Measurements from ENCODE around the gene ZFHX3.

- TF ChIP-seq LEF1 (IDR thresholded peaks at IDR 0.05; ENCODE audit: borderline replicate concordance): no peak
- TF ChIP-seq HDGF (IDR thresholded peaks at IDR 0.05; ENCODE audit: borderline replicate concordance): no peak
- no peak for TF ChIP-seq ZNF384 (IDR thresholded peaks at IDR 0.05)
- no peak for TF ChIP-seq SP1 (IDR thresholded peaks at IDR 0.05)
- no peak for TF ChIP-seq BHLHE40 (IDR thresholded peaks at IDR 0.05; ENCODE audit: borderline replicate concordance)
- no peak for TF ChIP-seq ELF4 (IDR thresholded peaks at IDR 0.05)
- no peak for TF ChIP-seq NFRKB (IDR thresholded peaks at IDR 0.05)
- no peak for TF ChIP-seq CTBP1 (IDR thresholded peaks at IDR 0.05; ENCODE audit: borderline replicate concordance)
- TF ChIP-seq FOXA1 (IDR thresholded peaks at IDR 0.05): no peak
- no peak for TF ChIP-seq FOXK2 (IDR thresholded peaks at IDR 0.05)
- TF ChIP-seq FOXM1 (IDR thresholded peaks at IDR 0.05; ENCODE audit: borderline replicate concordance): no peak
- TF ChIP-seq SUZ12 (IDR thresholded peaks at IDR 0.05): no peak
- no peak for TF ChIP-seq ARNT (IDR thresholded peaks at IDR 0.05)
- TF ChIP-seq TARDBP (IDR thresholded peaks at IDR 0.05): no peak
These were observed 287.3 kb downstream of the ZFHX3 start for GRCh38 chr16:72760581-72760980.
